RCC 7860 (cell line): ENCODE measurements around the gene ANGEL1.

Source experiments
- DNase-seq: peaks from one replicate; pipeline ENCODE4 v3.0.0-alpha.2; 2015; ENCODE audit warnings: low spot score
- FAIRE-seq: peaks from 2 replicates; lab custom pipeline; 2012; peaks lifted over from hg19 to GRCh38; lab: Jason Lieb, UNC

Gene ANGEL1

GRCh38 chr14:76826122-76826521 is 13.4 kb upstream of the ANGEL1 start, which contains the start of gene LRRC74A:
Gene LRRC74A, plus strand, starts transcription at chr14:76826408. Its CDS starts 290 bp downstream, at chr14:76826698.
- FAIRE-seq: no peak
- no peak for DNase-seq

- DNase-seq (no peak), FAIRE-seq (no peak)
Observed at GRCh38 chr14:76820700-76821099, 8.0 kb upstream of the ANGEL1 start.

- FAIRE-seq: no peak
- DNase-seq: no peak
Observed at GRCh38 chr14:76814726-76815645, 2.3 kb upstream of the ANGEL1 start.

- DNase-seq (no peak), FAIRE-seq (no peak)
Observed at GRCh38 chr14:76812093-76812421, 625 bp downstream of the ANGEL1 start.

GRCh38 chr14:76811561-76811960 is 1.1 kb downstream of the ANGEL1 start:
- DNase-seq (no peak), FAIRE-seq (no peak)

GRCh38 chr14:76810953-76811400 is 1.7 kb downstream of the ANGEL1 start:
- DNase-seq (no peak), FAIRE-seq (no peak)

- DNase-seq (no peak), FAIRE-seq (no peak)
Observed at GRCh38 chr14:76810525-76810924, 2.2 kb downstream of the ANGEL1 start.

GRCh38 chr14:76808990-76809389 is 3.7 kb downstream of the ANGEL1 start:
- DNase-seq: no peak
- no peak for FAIRE-seq

- FAIRE-seq (no peak), DNase-seq (no peak)
Observed at GRCh38 chr14:76808011-76808410, 4.7 kb downstream of the ANGEL1 start.

- FAIRE-seq: no peak
Observed at GRCh38 chr14:76806446-76806845, 6.2 kb downstream of the ANGEL1 start.

GRCh38 chr14:76793956-76794355 is 18.7 kb downstream of the ANGEL1 start:
- no peak for DNase-seq
- FAIRE-seq: no peak

More at GRCh38 chr14:76806446-76806845, 6.2 kb downstream of the ANGEL1 start:
- DNase-seq: no peak

GRCh38 chr14:76793324-76793723 is 19.4 kb downstream of the ANGEL1 start:
- FAIRE-seq (no peak), DNase-seq (no peak)

GRCh38 chr14:76792422-76792821 is 20.3 kb downstream of the ANGEL1 start:
- DNase-seq (no peak), FAIRE-seq (no peak)

GRCh38 chr14:76786601-76787000 is 26.1 kb downstream of the ANGEL1 start:
- DNase-seq: no peak
- FAIRE-seq: no peak

GRCh38 chr14:76784881-76785280 is 27.8 kb downstream of the ANGEL1 start:
- no peak for FAIRE-seq

GRCh38 chr14:76784266-76784874 is 28.3 kb downstream of the ANGEL1 start:
- no peak for DNase-seq
- no peak for FAIRE-seq

More at GRCh38 chr14:76784881-76785280, 27.8 kb downstream of the ANGEL1 start:
- peak; percentile 9 for DNase-seq

- DNase-seq (no peak), FAIRE-seq (no peak)
Observed at GRCh38 chr14:76782885-76783566, 29.7 kb downstream of the ANGEL1 start.

- DNase-seq: no peak
- no peak for FAIRE-seq
Observed at GRCh38 chr14:76782115-76782884, 30.4 kb downstream of the ANGEL1 start.

GRCh38 chr14:76781648-76782051 is 31.0 kb downstream of the ANGEL1 start:
- no peak for FAIRE-seq

GRCh38 chr14:76780875-76781647 is 31.6 kb downstream of the ANGEL1 start:
- DNase-seq: no peak
- FAIRE-seq: no peak

More at GRCh38 chr14:76781648-76782051, 31.0 kb downstream of the ANGEL1 start:
- DNase-seq: no peak
